DND-41 (cell line): ENCODE measurements around the gene HPCAL1.

Source experiments
- EZH2 ChIP-seq: IDR thresholded peaks from 3 replicates; pipeline ENCODE4 v1.6.1; 2012; ENCODE audit warnings: borderline replicate concordance, low read depth, mild to moderate bottlenecking, moderate library complexity, low read length, inconsistent platforms; ENCODE audit not compliant: severe bottlenecking
- TF ChIP-seq, protein P1 (sequence below): IDR thresholded peaks from 2 replicates; pipeline ENCODE4 v1.5.1; 2012; ENCODE audit warnings: borderline replicate concordance, low read length, moderate library complexity, mild to moderate bottlenecking; ENCODE audit not compliant: poor library complexity, severe bottlenecking; ENCODE audit errors: extremely low read depth

DNA sequence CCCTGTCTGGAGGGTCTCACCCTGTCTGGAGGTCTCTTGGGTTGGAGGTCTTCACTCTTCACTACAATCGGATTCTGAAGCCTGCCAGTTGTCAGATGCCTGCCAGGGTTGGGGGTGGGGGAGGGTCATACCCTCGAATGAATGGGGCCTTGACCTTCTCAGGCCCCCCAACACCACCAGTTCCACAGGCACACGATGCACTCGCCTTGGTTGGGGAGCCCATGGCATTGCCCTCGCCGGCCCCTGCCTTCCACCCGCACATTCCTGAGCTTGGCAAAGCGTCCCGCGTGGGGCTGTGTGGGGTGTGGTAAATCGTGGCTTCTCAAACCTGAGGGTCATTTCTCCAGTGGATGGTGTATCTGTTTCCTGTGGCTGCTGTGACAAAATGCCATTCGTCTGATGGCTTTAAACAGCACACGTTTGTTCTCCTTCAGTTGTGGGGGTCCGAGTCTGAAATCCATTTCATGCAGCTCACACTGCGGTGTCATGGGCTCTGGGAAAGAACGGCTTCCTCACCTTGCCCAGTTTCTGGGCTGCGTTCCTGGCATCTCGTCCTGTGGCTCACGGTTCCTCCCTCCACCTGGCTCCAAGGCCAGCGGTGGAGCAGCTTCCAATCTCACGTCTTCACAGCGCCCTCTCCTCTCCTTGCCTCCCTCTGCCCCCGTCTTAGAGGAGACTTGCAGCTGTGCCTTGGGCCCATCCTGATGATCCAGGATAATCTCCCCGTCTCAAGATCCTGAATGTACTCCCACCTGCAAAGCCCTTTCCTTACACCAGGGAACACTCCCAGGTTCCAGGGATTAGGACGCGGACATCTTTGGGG, 38.0 kb upstream of the HPCAL1 start:
- TF ChIP-seq, protein P1, sequence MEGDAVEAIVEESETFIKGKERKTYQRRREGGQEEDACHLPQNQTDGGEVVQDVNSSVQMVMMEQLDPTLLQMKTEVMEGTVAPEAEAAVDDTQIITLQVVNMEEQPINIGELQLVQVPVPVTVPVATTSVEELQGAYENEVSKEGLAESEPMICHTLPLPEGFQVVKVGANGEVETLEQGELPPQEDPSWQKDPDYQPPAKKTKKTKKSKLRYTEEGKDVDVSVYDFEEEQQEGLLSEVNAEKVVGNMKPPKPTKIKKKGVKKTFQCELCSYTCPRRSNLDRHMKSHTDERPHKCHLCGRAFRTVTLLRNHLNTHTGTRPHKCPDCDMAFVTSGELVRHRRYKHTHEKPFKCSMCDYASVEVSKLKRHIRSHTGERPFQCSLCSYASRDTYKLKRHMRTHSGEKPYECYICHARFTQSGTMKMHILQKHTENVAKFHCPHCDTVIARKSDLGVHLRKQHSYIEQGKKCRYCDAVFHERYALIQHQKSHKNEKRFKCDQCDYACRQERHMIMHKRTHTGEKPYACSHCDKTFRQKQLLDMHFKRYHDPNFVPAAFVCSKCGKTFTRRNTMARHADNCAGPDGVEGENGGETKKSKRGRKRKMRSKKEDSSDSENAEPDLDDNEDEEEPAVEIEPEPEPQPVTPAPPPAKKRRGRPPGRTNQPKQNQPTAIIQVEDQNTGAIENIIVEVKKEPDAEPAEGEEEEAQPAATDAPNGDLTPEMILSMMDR, result no peak
- no peak for TF ChIP-seq EZH2
